SJSA1 (cell line): ENCODE data around the gene CTRB2. TPM values are rescaled to one million over a fixed set of nuclear protein-coding genes. Genes with fewer than 3 reads are reported as not detected.

Experiments used
- DNase-seq, 2 experiments: peaks; one replicate each; pipeline ENCODE4 v3.0.0-alpha.2; 2015 to 2020; ENCODE audit warnings: low spot score in 2 of 2, low read depth in 1 of 2
- H3K27ac ChIP-seq: fragments of 250-450 bp; sonication (Bioruptor Pico); 2 replicates; pipeline ENCODE4 v1.5.1; 2020; ENCODE audit warnings: mild to moderate bottlenecking, moderate library complexity
- H3K27me3 ChIP-seq: fragments of 250-450 bp; sonication (Bioruptor Pico); replicated peaks from 2 replicates; pipeline ENCODE4 v1.5.1; 2020; ENCODE audit warnings: mild to moderate bottlenecking, moderate library complexity
- H3K36me3 ChIP-seq: fragments of 250-450 bp; sonication (Bioruptor Pico); 2 replicates; pipeline ENCODE4 v1.5.1; 2020; ENCODE audit warnings: mild to moderate bottlenecking
- H3K4me1 ChIP-seq: fragments of 250-450 bp; sonication (Bioruptor Pico); replicated peaks from 2 replicates; pipeline ENCODE4 v1.6.1; 2021; ENCODE audit warnings: mild to moderate bottlenecking
- H3K4me3 ChIP-seq: fragments of 250-450 bp; sonication (Bioruptor Pico); 2 replicates; pipeline ENCODE4 v1.5.1; 2020; ENCODE audit warnings: mild to moderate bottlenecking
- H3K9me3 ChIP-seq: fragments of 250-450 bp; sonication (Bioruptor Pico); replicated peaks from 2 replicates; pipeline ENCODE4 v1.5.1; 2020; ENCODE audit warnings: mild to moderate bottlenecking
- total RNA-seq: library from RNA; depleted of rRNA; stranded (reverse); fragments of >200 nt; shearing (Covaris generic); gene quantifications from 2 replicates; pipeline ENCODE4 v1.2.3, GENCODE V29; 2014; rRNA removed

Gene CTRB2
- not detected in 2 replicates for total RNA-seq

DNA sequence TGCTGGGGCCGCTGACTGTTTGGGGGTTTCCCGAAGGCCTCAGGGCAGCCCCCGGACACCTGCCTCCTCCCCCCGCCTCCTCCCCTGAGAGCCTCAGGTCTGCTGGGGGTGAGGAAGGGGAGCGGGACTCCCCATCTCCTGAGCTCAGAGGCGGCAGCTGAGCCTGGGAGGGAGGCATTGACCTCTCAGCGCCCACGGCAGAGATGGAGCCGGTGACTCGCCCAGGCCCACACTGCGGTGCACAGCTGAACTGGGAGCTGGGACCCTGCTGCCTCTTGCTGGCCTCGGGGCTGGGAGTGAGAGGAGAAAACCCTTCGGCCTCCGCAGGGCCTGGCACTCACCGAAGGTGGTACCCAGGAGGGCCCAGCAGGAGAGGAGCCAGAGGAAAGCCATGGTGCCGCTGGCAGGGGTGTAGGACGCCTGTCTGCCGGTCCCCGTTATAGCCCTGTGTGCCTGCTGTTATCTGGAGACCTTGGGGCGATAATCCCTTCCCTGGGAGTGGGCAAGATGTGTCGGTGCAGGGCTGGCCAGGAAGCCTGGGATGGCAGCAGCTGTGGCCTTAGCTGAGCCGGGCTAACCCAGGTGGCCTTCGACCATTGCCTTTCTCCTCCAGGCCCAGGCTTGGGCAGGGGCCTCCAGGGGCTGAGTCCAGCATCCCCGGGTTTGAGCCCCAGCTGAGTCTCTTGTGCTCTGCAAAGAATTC, at the start of gene CTRB2:
TSS of gene CTRB2 (minus strand) at position 413 of the 703 bp plus-strand sequence. CDS start at position 393, 20 bp downstream.
- Histone ChIP-seq H3K27ac (no peak within 1 kb of the TSS), H3K36me3 (no peaks in the 10 kb centered on the region), H3K9me3 (no peaks in the 10 kb centered on the region), H3K27me3 (no peaks in the 10 kb centered on the region), H3K4me3 (no peak within 1 kb of the TSS), H3K4me1 (no peaks in the 10 kb centered on the region)
- no peak for DNase-seq

GRCh38 chr16:75256059-75256571, 49.2 kb upstream of the CTRB2 start:
- Histone ChIP-seq H3K36me3 (peaks cover 31% of the 10 kb centered on the region), H3K4me3 (no peak overlapping the region), H3K9me3 (no peaks in the 10 kb centered on the region), H3K27ac (no peak overlapping the region), H3K27me3 (no peaks in the 10 kb centered on the region), H3K4me1 (peaks cover 61% of the 10 kb centered on the region)
- DNase-seq = no peak

GRCh38 chr16:75254359-75254837, 47.4 kb upstream of the CTRB2 start:
- no peaks in the 10 kb centered on the region for H3K9me3 ChIP-seq
- H3K36me3 ChIP-seq = peaks cover 35% of the 10 kb centered on the region
- H3K4me1 ChIP-seq = peaks cover 75% of the 10 kb centered on the region
- H3K4me3 ChIP-seq = no peak overlapping the region
- peak; percentile 53 to 72 for DNase-seq
- peak overlapping the region; percentile 24 for H3K27ac ChIP-seq
- no peaks in the 10 kb centered on the region for H3K27me3 ChIP-seq

GRCh38 chr16:75252946-75253911, 46.3 kb upstream of the CTRB2 start:
- Histone ChIP-seq H3K4me1 (peaks cover 87% of the 10 kb centered on the region), H3K27me3 (no peaks in the 10 kb centered on the region), H3K36me3 (peaks cover 40% of the 10 kb centered on the region), H3K4me3 (no peak overlapping the region), H3K27ac (peak overlapping the region; percentile 57), H3K9me3 (no peaks in the 10 kb centered on the region)
- DNase-seq = peak; percentile 89 to 91

- Histone ChIP-seq H3K9me3 (no peaks in the 10 kb centered on the region), H3K4me3 (peak overlapping the region; percentile 99), H3K27ac (peak overlapping the region; percentile 57), H3K4me1 (peaks cover 93% of the 10 kb centered on the region), H3K36me3 (peaks cover 44% of the 10 kb centered on the region), H3K27me3 (no peaks in the 10 kb centered on the region)
- no peak for DNase-seq
These were observed 45.3 kb upstream of the CTRB2 start for GRCh38 chr16:75252049-75252864.

- no peaks in the 10 kb centered on the region for H3K9me3 ChIP-seq
- peak within 1 kb of the TSS; percentile 92 for H3K27ac ChIP-seq
- peak; percentile 73 to 93 for DNase-seq
- peaks cover 93% of the 10 kb centered on the region for H3K4me1 ChIP-seq
- H3K4me3 ChIP-seq = peak within 1 kb of the TSS; percentile 99
- no peaks in the 10 kb centered on the region for H3K27me3 ChIP-seq
- H3K36me3 ChIP-seq = peaks cover 51% of the 10 kb centered on the region
These were observed 44.5 kb upstream of the CTRB2 start, which contains the start of gene BCAR1 for GRCh38 chr16:75251280-75252048. Gene BCAR1 (minus strand): TSS chr16:75251624. CDS start chr16:75251482, 142 bp downstream.

GRCh38 chr16:75250809-75251279, 43.9 kb upstream of the CTRB2 start:
- H3K27me3 ChIP-seq = no peaks in the 10 kb centered on the region
- peak overlapping the region; percentile 92 for H3K27ac ChIP-seq
- no peaks in the 10 kb centered on the region for H3K9me3 ChIP-seq
- H3K4me1 ChIP-seq = peaks cover 93% of the 10 kb centered on the region
- peak; percentile 60 to 62 for DNase-seq
- H3K36me3 ChIP-seq = peaks cover 57% of the 10 kb centered on the region
- peak overlapping the region; percentile 99 for H3K4me3 ChIP-seq

DNA sequence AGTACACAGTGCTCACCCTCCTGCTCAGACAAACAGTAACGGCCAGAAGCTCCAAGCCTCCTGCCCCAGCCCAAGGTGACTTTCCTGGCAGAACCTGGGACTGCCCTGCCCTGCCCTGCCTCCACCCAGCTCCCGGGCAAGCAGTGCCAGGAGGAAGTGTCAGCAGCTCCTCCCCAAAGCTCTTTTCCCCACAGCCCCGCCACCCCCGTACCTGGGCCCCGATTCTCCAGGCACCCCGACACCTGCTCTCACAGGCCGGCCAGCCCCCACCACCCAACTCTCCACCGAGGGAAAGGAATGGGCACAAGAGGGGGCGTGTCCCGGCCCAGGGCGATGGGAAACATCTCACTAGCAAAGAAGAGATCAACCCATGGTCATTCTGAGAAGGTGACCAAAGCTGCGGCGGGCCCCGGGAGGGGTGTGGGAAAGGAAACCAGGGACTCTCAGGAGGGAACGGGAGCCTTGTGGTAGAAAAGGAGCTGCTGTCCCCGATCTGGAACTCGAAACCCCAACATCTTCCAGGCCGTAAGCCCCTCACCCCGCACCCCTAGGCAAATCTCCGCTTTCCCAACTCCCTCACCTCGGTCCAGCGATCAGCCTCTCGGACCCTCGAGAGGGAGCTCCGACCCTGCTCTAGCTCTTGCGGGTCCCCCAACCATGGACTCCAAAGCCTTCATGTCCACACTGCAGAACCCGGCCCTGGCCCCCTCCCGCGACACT, 43.3 kb upstream of the CTRB2 start:
- Histone ChIP-seq H3K27me3 (no peaks in the 10 kb centered on the region), H3K4me1 (peaks cover 94% of the 10 kb centered on the region), H3K36me3 (peaks cover 57% of the 10 kb centered on the region), H3K4me3 (peak overlapping the region; percentile 99), H3K27ac (peak overlapping the region; percentile 92), H3K9me3 (no peaks in the 10 kb centered on the region)
- peak in 1 of 2 experiments; percentile 61 for DNase-seq

GRCh38 chr16:75249441-75249840, 42.5 kb upstream of the CTRB2 start:
- H3K4me3 ChIP-seq = peak overlapping the region; percentile 99
- H3K27me3 ChIP-seq = no peaks in the 10 kb centered on the region
- peaks cover 60% of the 10 kb centered on the region for H3K36me3 ChIP-seq
- H3K4me1 ChIP-seq = peaks cover 94% of the 10 kb centered on the region
- no peaks in the 10 kb centered on the region for H3K9me3 ChIP-seq
- no peak for DNase-seq
- no peak overlapping the region for H3K27ac ChIP-seq

- Histone ChIP-seq H3K9me3 (no peaks in the 10 kb centered on the region), H3K27ac (no peak overlapping the region), H3K4me1 (peaks cover 94% of the 10 kb centered on the region), H3K36me3 (peaks cover 67% of the 10 kb centered on the region), H3K27me3 (no peaks in the 10 kb centered on the region), H3K4me3 (no peak overlapping the region)
- no peak for DNase-seq
These were observed 41.8 kb upstream of the CTRB2 start for GRCh38 chr16:75248536-75249380.

GRCh38 chr16:75248142-75248535, 41.2 kb upstream of the CTRB2 start:
- no peak overlapping the region for H3K4me3 ChIP-seq
- H3K27ac ChIP-seq = no peak overlapping the region
- peaks cover 73% of the 10 kb centered on the region for H3K36me3 ChIP-seq
- peaks cover 92% of the 10 kb centered on the region for H3K4me1 ChIP-seq
- no peak for DNase-seq
- H3K9me3 ChIP-seq = no peaks in the 10 kb centered on the region
- no peaks in the 10 kb centered on the region for H3K27me3 ChIP-seq
